Neutrophil (primary cell): ENCODE results near the gene C1QA.

ENCODE experiments used
- H3K27ac ChIP-seq: fragments of 200-600 bp; sonication (generic); 2 replicates; pipeline ENCODE4 v1.5.1; 2016; ENCODE audit warnings: mild to moderate bottlenecking, moderate library complexity
- H3K27me3 ChIP-seq: fragments of 200-600 bp; sonication (generic); 2 replicates; pipeline ENCODE4 v1.6.0; 2016; ENCODE audit warnings: mild to moderate bottlenecking
- H3K36me3 ChIP-seq: fragments of 200-600 bp; sonication (generic); 2 replicates; pipeline ENCODE4 v1.5.1; 2017
- H3K4me1 ChIP-seq, 2 experiments: fragments of 200-600 bp in 1 of 2; sonication (generic) in 1 of 2; 1 replicate in 1 of 2; 2 replicates in 1 of 2; pipeline versions ENCODE4 v1.5.1 to v1.6.1; 2013 to 2016; ENCODE audit warnings: low read depth in 1 of 2, low read length in 1 of 2, mild to moderate bottlenecking in 1 of 2, moderate library complexity in 1 of 2; ENCODE audit not compliant: control insufficient read depth in 1 of 2, insufficient read depth in 1 of 2
- H3K4me3 ChIP-seq, 2 experiments: fragments of 200-600 bp in 1 of 2; sonication (generic) in 1 of 2; 1 replicate in 1 of 2; 2 replicates in 1 of 2; pipeline ENCODE4 v1.5.1; 2013 to 2016; ENCODE audit warnings: low read depth in 1 of 2, low read length in 1 of 2, mild to moderate bottlenecking in 1 of 2, moderate library complexity in 1 of 2
- H3K9me3 ChIP-seq: fragments of 200-600 bp; sonication (generic); 2 replicates; pipeline ENCODE4 v1.5.1; 2016
- TF ChIP-seq, protein P1 (sequence below): fragments of 200-600 bp; sonication (generic); IDR thresholded peaks from 2 replicates; pipeline ENCODE4 v1.5.1; 2016; ENCODE audit warnings: antibody characterized with exemption

The C1QA gene

DNA sequence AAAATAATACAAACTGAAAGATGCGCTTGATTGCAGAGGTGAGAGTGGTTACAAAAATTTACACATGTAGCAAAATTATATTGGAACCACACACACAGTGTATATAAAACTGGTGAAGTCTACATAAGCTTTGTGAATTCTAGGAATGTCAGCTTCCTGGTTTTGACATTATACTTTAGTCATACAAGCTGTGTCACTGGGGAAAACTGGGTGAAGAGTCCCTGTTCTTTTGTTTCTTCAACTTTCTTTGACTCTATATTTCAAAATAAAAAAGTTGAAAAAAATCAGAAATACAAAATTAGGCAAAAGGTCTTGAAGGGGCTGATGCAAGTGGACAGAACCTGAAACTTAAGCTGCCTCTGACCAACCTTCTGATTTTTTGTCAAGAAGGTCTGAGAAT lies 10.0 kb downstream of the C1QA start:
- TF ChIP-seq, protein P1, sequence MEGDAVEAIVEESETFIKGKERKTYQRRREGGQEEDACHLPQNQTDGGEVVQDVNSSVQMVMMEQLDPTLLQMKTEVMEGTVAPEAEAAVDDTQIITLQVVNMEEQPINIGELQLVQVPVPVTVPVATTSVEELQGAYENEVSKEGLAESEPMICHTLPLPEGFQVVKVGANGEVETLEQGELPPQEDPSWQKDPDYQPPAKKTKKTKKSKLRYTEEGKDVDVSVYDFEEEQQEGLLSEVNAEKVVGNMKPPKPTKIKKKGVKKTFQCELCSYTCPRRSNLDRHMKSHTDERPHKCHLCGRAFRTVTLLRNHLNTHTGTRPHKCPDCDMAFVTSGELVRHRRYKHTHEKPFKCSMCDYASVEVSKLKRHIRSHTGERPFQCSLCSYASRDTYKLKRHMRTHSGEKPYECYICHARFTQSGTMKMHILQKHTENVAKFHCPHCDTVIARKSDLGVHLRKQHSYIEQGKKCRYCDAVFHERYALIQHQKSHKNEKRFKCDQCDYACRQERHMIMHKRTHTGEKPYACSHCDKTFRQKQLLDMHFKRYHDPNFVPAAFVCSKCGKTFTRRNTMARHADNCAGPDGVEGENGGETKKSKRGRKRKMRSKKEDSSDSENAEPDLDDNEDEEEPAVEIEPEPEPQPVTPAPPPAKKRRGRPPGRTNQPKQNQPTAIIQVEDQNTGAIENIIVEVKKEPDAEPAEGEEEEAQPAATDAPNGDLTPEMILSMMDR, result no peak
- Histone ChIP-seq H3K27ac (no peak overlapping the region), H3K27me3 (peaks cover 7% of the 10 kb centered on the region), H3K4me3 (no peak overlapping the region), H3K9me3 (no peaks in the 10 kb centered on the region), H3K4me1 (no peaks in the 10 kb centered on the region), H3K36me3 (no peaks in the 10 kb centered on the region)

DNA sequence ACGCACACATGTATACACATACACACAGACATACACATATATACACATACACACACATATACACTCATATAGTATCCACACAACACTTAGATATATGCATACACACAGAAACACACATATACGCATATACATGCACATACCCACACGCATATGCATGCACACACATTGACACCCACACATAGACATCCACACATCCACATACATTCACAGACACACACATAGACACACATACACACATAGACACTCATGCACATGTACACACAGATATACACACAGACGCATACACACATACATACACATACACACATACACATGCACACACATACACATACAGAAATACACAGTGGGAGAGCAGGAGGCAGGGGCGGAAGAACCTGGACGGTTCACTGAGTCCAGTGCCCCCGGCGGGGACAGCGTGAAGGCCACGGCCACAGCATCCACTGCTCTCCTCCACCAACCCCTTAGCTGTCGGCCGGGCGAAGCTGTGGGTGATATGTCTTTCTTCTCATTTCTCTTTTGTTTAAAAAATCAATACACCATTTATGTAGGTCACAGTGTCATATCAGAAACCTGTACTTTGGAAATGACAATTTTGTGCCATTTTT lies 13.8 kb downstream of the C1QA start:
- TF ChIP-seq, protein P1, result no peak
- Histone ChIP-seq H3K9me3 (no peaks in the 10 kb centered on the region), H3K36me3 (no peaks in the 10 kb centered on the region), H3K27ac (no peak overlapping the region), H3K4me1 (no peaks in the 10 kb centered on the region), H3K4me3 (no peak overlapping the region), H3K27me3 (no peaks in the 10 kb centered on the region)

DNA sequence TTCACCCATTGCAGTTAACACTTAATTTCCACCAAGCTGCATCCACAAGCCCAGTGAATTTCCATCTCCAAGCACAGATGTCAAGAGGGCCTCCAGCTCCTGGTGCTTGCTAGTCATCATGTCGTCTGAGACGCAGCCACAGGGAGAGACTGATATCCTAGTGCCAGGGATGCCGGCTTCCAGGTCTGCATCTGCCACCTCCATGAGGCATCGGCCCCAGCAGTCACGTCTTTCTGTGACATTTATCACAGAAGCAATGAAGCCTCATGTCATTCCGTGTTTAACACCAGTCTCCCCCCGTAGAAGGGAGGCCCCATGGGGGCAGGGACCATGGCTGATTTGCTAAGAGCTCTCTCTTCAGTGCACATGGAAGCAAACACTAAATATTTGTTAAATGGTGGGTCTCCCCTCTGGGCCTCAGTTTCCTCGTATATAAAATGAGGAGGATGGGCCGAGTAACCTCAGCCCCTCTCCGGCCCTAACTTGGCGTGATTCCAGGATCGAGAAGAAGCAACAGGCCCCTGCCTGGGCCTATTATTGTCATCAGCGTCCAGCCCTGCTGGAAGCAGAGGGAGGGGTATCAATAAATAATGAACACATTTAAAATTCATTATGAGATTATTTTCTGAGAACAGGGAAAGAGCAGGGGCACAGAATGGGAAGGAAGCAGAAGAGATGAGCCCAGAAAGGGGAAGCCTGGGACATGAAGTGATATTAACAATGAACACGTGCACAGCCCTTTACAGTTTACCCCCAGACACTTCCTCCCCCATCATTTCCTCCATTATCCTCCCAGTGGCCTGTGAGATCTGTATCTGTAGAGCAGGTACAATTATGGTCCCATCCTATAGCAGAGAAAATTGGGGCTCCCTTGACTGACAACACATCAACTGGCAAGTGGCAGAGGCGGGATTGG lies 15.8 kb downstream of the C1QA start:
- no peaks in the 10 kb centered on the region for H3K27me3 ChIP-seq
- no peaks in the 10 kb centered on the region for H3K4me1 ChIP-seq
- H3K4me3 ChIP-seq, result no peak overlapping the region
- no peaks in the 10 kb centered on the region for H3K36me3 ChIP-seq
- no peak overlapping the region for H3K27ac ChIP-seq
- TF ChIP-seq, protein P1, result no peak
- no peaks in the 10 kb centered on the region for H3K9me3 ChIP-seq

- no peaks in the 10 kb centered on the region for H3K36me3 ChIP-seq
- TF ChIP-seq, protein P1, result no peak
- no peaks in the 10 kb centered on the region for H3K9me3 ChIP-seq
- no peak within 1 kb of the TSS for H3K4me3 ChIP-seq
- H3K27me3 ChIP-seq, result no peaks in the 10 kb centered on the region
- H3K27ac ChIP-seq, result no peak within 1 kb of the TSS
- no peaks in the 10 kb centered on the region for H3K4me1 ChIP-seq
Observed at GRCh38 chr1:22652881-22653316, 16.5 kb downstream of the C1QA start, which contains the start of gene C1QB. Gene C1QB (plus strand): TSS chr1:22653236. CDS start chr1:22659463, 6,227 bp downstream.

DNA sequence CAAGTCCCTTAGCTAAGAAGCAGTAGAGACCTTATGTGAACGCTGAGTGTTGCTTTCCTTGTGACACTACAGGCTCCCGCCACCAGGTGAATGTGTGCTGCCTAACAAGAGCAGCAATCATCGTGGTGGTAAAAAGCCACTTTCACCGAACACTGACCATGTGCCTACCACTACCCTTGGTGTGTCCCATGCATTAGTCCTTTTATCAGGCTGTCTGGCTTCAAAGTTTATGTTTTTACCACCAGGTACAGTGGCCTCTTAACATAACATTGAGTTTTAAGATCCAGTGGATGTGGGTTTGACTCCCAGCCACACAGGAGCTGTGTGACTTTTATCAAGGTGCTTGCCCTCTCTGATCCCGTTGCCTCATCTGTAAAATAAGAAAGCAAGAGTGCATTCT lies 18.3 kb downstream of the C1QA start:
- Histone ChIP-seq H3K4me1 (no peaks in the 10 kb centered on the region), H3K27me3 (no peaks in the 10 kb centered on the region), H3K4me3 (no peak overlapping the region), H3K36me3 (no peaks in the 10 kb centered on the region), H3K27ac (no peak overlapping the region), H3K9me3 (no peaks in the 10 kb centered on the region)
- TF ChIP-seq, protein P1, result no peak
